Activated T-cell treated with anti-CD3 and anti-CD28 coated beads, Interleukin-2, amount 50 U/mL, for 48 hours (primary cell): ENCODE measurements around the gene AGFG1.

ENCODE experiments used
- DNase-seq, 2 experiments: peaks; one replicate each; pipeline ENCODE4 v3.0.0-alpha.2; 2020

Gene AGFG1

GRCh38 chr2:227471924-227472264 is at the start of gene AGFG1:
Gene AGFG1, plus strand, starts transcription at chr2:227472156. Its CDS starts 266 bp downstream, at chr2:227472422.
- peak; percentile 94 for DNase-seq

GRCh38 chr2:227423656-227424499 is 48.1 kb upstream of the AGFG1 start:
- DNase-seq = no peak

- no peak for DNase-seq
These were observed 43.1 kb upstream of the AGFG1 start for GRCh38 chr2:227428731-227429285.

- DNase-seq = no peak
These were observed 41.3 kb upstream of the AGFG1 start for GRCh38 chr2:227430639-227431038.

GRCh38 chr2:227433171-227433570 is 38.8 kb upstream of the AGFG1 start:
- DNase-seq = no peak

GRCh38 chr2:227436436-227437174 is 35.4 kb upstream of the AGFG1 start:
- DNase-seq = no peak

GRCh38 chr2:227439214-227439613 is 32.7 kb upstream of the AGFG1 start:
- DNase-seq = no peak

GRCh38 chr2:227442639-227443038 is 29.3 kb upstream of the AGFG1 start:
- no peak for DNase-seq

GRCh38 chr2:227443889-227444568 is 27.9 kb upstream of the AGFG1 start:
- no peak for DNase-seq

GRCh38 chr2:227447606-227448005 is 24.4 kb upstream of the AGFG1 start:
- DNase-seq = no peak

GRCh38 chr2:227450311-227450841 is 21.6 kb upstream of the AGFG1 start:
- no peak for DNase-seq

GRCh38 chr2:227450926-227451654 is 20.9 kb upstream of the AGFG1 start:
- DNase-seq = no peak

GRCh38 chr2:227451655-227451992 is 20.3 kb upstream of the AGFG1 start:
- DNase-seq = no peak

GRCh38 chr2:227453810-227454209 is 18.1 kb upstream of the AGFG1 start:
- no peak for DNase-seq

GRCh38 chr2:227454323-227454860 is 17.6 kb upstream of the AGFG1 start:
- DNase-seq = no peak

GRCh38 chr2:227455200-227455599 is 16.8 kb upstream of the AGFG1 start:
- no peak for DNase-seq

- no peak for DNase-seq
These were observed 15.9 kb upstream of the AGFG1 start for GRCh38 chr2:227456102-227456501.

GRCh38 chr2:227456772-227457171 is 15.2 kb upstream of the AGFG1 start:
- no peak for DNase-seq

- DNase-seq = peak; percentile 79 to 82
These were observed 11.9 kb upstream of the AGFG1 start for GRCh38 chr2:227460070-227460485.

- no peak for DNase-seq
These were observed 11.1 kb upstream of the AGFG1 start for GRCh38 chr2:227460833-227461232.

GRCh38 chr2:227461811-227462461 is 10.0 kb upstream of the AGFG1 start:
- no peak for DNase-seq
